ENCODE data around the gene STARD7. TPM values are rescaled to one million over a fixed set of nuclear protein-coding genes. Genes with fewer than 3 reads are reported as not detected.

STARD7 gene
- total RNA-seq, 4 donors from 2014 or later: 211 to 292 (median 266) TPM

DNA sequence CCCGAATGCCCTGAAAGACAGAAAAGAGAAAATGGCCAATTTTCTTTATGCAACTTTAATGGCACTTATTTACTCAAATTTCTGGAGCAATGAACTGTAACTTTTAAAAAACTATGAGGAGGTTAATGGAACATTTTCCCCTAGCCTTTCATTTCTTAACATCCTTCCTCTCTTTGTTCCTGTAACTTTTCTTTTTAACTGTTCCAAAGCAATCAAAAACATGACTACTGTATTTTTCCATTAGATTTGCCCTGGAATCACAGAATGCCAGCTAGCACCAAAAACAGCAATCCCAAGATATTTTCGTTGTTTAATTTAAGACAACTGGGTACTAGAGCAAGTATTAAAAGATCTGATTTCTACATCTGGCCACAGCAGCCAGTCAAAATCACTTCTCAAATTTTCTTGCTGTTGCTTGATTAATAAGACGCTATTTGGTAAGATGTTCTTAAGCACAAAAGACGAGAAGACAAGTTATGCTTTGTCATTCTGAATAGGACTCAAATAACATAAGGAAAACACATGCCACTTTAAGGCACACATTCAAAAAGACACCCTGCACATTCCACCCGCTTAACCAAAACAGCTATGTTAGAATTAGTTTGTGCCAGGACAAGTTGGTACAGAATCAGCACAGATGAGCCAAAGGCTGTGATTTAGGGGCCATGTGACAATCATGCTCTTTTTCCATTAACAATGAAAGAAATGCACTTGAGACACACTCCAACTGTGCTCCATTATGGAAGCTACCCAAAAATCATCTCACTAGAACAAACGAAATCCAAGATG is 3.6 kb downstream of the STARD7 start:
- intact Hi-C loops (cut with DNase I): no loop called here
- Histone ChIP-seq H3K27me3 (no peaks in the 10 kb centered on the region), H3K4me1 (peaks cover 69 to 71% of the 10 kb centered on the region in 2 donors), H3K27ac (peak overlapping the region; percentile 51 to 84 (median 79)), H3K4me3 (replicated peaks in 1 of 3) (no peak overlapping the region), H3K9me3 (no peaks in the 10 kb centered on the region), H3K36me3 (no peaks in the 10 kb centered on the region)
- WGBS, 2 donors: 17 to 23% methylated on average over 6 of the region's 6 CpGs
- peak; percentile 58 to 62 for DNase-seq
- TF ChIP-seq POLR2A (IDR thresholded peaks at IDR 0.05): peak in 1 of 2 donors; percentile 50
- TF ChIP-seq, protein P1, sequence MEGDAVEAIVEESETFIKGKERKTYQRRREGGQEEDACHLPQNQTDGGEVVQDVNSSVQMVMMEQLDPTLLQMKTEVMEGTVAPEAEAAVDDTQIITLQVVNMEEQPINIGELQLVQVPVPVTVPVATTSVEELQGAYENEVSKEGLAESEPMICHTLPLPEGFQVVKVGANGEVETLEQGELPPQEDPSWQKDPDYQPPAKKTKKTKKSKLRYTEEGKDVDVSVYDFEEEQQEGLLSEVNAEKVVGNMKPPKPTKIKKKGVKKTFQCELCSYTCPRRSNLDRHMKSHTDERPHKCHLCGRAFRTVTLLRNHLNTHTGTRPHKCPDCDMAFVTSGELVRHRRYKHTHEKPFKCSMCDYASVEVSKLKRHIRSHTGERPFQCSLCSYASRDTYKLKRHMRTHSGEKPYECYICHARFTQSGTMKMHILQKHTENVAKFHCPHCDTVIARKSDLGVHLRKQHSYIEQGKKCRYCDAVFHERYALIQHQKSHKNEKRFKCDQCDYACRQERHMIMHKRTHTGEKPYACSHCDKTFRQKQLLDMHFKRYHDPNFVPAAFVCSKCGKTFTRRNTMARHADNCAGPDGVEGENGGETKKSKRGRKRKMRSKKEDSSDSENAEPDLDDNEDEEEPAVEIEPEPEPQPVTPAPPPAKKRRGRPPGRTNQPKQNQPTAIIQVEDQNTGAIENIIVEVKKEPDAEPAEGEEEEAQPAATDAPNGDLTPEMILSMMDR (IDR thresholded peaks at IDR 0.05): no peak

DNA sequence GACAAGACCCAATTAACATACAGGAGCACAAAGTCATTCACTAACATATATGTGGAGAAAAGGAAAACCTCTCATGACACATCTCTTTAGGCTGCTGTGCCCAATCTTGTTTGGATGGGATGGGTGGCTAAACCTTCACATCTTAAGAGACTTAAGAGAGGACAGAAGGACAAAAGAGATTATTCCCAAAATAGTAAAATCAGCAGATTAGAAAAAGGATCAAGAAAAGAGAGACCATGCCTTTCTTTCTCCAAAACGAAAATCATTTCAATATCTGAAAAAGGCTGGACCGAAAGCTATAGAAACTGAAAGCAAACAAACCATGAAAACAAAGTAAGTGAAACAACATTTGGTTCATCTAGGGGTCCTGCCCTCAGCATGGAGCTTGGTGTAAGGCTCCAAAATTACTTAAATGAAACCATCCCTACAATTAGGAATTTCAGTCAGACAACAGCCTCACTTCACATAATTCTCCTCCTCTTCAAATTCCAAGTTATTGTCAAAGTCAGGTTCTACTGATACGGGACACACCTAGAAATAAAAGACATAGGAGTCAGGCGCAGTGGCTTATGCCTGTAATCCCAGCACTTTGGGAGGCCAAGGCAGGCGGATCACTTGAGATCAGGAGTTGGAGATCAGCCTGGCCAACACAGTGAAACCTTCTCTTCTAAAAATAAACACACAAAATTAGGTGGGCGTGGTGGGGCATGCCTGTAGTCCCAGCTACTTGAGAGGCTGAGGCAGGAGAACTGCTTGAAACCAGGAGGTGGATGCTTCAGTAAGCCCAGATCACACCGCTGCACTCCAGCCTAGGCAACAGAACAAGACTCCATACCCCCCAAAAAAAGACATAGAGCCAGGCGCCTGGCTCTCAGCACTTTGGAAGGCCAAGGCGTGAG is 5.2 kb downstream of the STARD7 start:
- Histone ChIP-seq H3K4me1 (peaks cover 76 to 78% of the 10 kb centered on the region in 2 donors), H3K27me3 (no peaks in the 10 kb centered on the region), H3K9me3 (no peaks in the 10 kb centered on the region), H3K36me3 (no peaks in the 10 kb centered on the region), H3K27ac (peak overlapping the region; percentile 51 to 84 (median 79)), H3K4me3 (replicated peaks in 1 of 3) (no peak overlapping the region)
- peak; percentile 27 to 50 for DNase-seq
- TF ChIP-seq POLR2A (IDR thresholded peaks at IDR 0.05): no peak
- TF ChIP-seq, protein P1 (IDR thresholded peaks at IDR 0.05): no peak
- intact Hi-C loops (cut with DNase I): no loop called here
- 79 to 86% methylated on average over 9 of the region's 9 CpGs for WGBS, 2 donors

DNA sequence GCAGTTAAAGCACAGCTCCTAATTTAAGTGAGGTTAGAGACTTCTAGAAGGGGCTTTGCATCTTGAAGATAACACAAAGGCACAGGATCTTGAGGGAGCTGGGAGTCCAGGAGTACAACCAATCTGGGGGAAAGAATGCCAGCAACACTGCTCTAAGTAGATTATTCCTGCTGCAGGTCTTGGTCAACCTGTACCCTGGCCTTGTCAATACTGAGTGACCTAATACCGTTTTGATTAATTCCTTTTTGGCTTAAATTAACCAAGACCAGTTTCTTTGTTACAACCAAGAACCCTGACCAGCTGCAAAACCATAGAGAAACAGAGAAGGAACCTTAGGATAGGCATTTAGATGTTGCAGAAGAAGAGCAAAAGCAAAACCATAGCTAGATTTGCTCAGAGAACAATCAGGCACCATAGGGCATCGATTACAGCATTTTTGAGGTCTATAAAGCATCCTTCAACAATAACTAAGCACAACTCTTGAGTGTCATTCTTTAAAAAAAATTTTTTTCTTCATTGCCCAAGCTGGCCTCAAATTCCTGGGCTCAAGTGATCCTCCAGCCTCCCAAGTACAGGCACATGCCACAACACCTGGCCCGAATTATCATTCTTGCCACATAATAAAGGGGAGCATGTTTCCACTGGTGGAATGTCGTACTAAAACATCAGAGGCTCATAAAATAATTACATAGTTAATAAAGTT is 6.3 kb downstream of the STARD7 start:
- intact Hi-C loops (cut with DNase I): no loop called here
- no peak overlapping the region for H3K4me3 ChIP-seq (replicated peaks in 1 of 3)

DNA sequence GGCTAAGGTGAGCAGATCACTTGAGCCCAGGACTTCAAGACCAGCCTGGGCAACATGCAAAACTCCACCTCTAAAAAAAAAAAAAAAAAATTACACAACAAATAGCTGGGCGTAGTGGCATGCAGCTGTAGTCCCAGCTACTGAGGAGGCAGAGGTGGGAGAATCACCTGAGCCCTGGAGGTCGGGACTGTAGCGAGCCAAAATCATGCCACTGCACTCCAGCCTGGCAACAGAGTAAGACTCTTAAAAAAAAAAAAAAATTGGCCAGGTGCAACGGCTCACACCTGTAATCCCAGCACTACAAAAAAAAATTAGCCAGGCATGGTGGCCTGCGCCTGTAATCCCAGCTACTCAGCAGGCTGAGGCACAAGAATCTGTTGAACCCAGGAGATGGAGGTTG is 7.3 kb downstream of the STARD7 start:
- peak; percentile 16 to 35 for DNase-seq
- TF ChIP-seq POLR2A (IDR thresholded peaks at IDR 0.05): no peak
- TF ChIP-seq, protein P1 (IDR thresholded peaks at IDR 0.05): no peak
- Histone ChIP-seq H3K9me3 (no peaks in the 10 kb centered on the region), H3K4me3 (replicated peaks in 1 of 3) (no peak overlapping the region), H3K27ac (peak overlapping the region; percentile 51 to 84 (median 79)), H3K36me3 (no peaks in the 10 kb centered on the region), H3K4me1 (peaks cover 70 to 73% of the 10 kb centered on the region in 2 donors), H3K27me3 (no peaks in the 10 kb centered on the region)
- intact Hi-C loops (cut with DNase I): no loop called here
- 62 to 66% methylated on average over 5 of the region's 5 CpGs for whole genome bisulfite sequencing, 2 donors

More for the DNA sequence above, 6.3 kb downstream of the STARD7 start:
- WGBS, 2 donors: 59 to 60% methylated on average over 4 of the region's 4 CpGs
- H3K9me3 ChIP-seq: no peaks in the 10 kb centered on the region
- peak overlapping the region; percentile 51 to 84 (median 79) for H3K27ac ChIP-seq
- peaks cover 76 to 78% of the 10 kb centered on the region in 2 donors for H3K4me1 ChIP-seq
- peak; percentile 14 to 30 for DNase-seq
- H3K36me3 ChIP-seq: no peaks in the 10 kb centered on the region
- H3K27me3 ChIP-seq: no peaks in the 10 kb centered on the region
- no peak for TF ChIP-seq POLR2A (IDR thresholded peaks at IDR 0.05)
- TF ChIP-seq, protein P1 (IDR thresholded peaks at IDR 0.05): no peak

All from thyroid gland (tissue), 4 donors.